B cell (primary cell): ENCODE results near the gene CFAP221. TPM values are rescaled to one million over a fixed set of nuclear protein-coding genes. Genes with fewer than 3 reads are reported as not detected.

Source experiments
- ATAC-seq: fragments of 200-7000 bp; cut with Tn5 transposase; one replicate; pipeline ENCODE4 v1.10.0; 2021; ENCODE audit warnings: low read depth, mild to moderate bottlenecking, moderate number of reproducible peaks, moderate library complexity
- CTCF ChIA-PET: fragments of 350-600 bp; sonication (Branson Sonifier 250); formaldehyde crosslinking; loops from one replicate; lab custom pipeline; 2021; ENCODE audit warnings: antibody characterized with exemption, inconsistent platforms; lab: Charles Lee
- POLR2A ChIA-PET: fragments of 350-600 bp; sonication (Branson Sonifier 250); formaldehyde crosslinking; loops from one replicate; lab custom pipeline; 2021; ENCODE audit warnings: antibody characterized with exemption; lab: Charles Lee
- DNase-seq: peaks from one replicate; pipeline ENCODE4 v3.0.0; 2013
- H2AFZ ChIP-seq: 2 replicates; pipeline ENCODE4 v1.6.1; 2012; ENCODE audit warnings: mild to moderate bottlenecking, low read depth, low read length; ENCODE audit not compliant: insufficient read depth, poor library complexity, severe bottlenecking
- H3K27ac ChIP-seq, 2 donors: 1 replicate in 1 of 2; 2 replicates in 1 of 2; pipeline ENCODE4 v1.5.1; 2012 to 2013; ENCODE audit warnings: low read length in 2 of 2, mild to moderate bottlenecking in 2 of 2, moderate library complexity in 1 of 2
- H3K27me3 ChIP-seq, 4 experiments: fragments of 200-600 bp in 1 of 4; sonication (generic) in 1 of 4; replicated peaks in 1 of 4; 1 replicate in 2 of 4; 2 replicates in 2 of 4; pipeline versions ENCODE4 v1.6.1 to v1.7.0; 2013 to 2016; ENCODE audit warnings: low read length in 3 of 4, mild to moderate bottlenecking in 2 of 4, mixed read lengths in 1 of 4, moderate library complexity in 1 of 4; ENCODE audit not compliant: insufficient read depth in 4 of 4, control insufficient read depth in 3 of 4; ENCODE audit errors: control extremely low read depth in 1 of 4
- H3K36me3 ChIP-seq, 2 experiments: replicated peaks in 1 of 2; 1 replicate in 1 of 2; 2 replicates in 1 of 2; pipeline versions ENCODE4 v1.6.1 to v1.7.1; 2013; ENCODE audit warnings: low read length in 1 of 2; ENCODE audit not compliant: insufficient read depth in 2 of 2, control insufficient read depth in 1 of 2; ENCODE audit errors: control extremely low read depth in 1 of 2, extremely low read depth in 1 of 2
- H3K4me1 ChIP-seq, 2 donors: fragments of 200-600 bp in 1 of 2; sonication (generic) in 1 of 2; 1 replicate in 1 of 2; 2 replicates in 1 of 2; pipeline versions ENCODE4 v1.5.1 to v1.6.1; 2013 to 2017; ENCODE audit warnings: low read length in 2 of 2; ENCODE audit not compliant: control insufficient read depth in 2 of 2, insufficient read depth in 2 of 2
- H3K4me2 ChIP-seq: replicated peaks from 2 replicates; pipeline ENCODE3; 2012; ENCODE audit warnings: mild to moderate bottlenecking, low read depth, low read length; ENCODE audit not compliant: poor library complexity, severe bottlenecking
- H3K4me3 ChIP-seq, 5 experiments: fragments of 200-600 bp in 1 of 5; sonication (generic) in 1 of 5; 1 replicate in 3 of 5; 2 replicates in 2 of 5; pipeline versions ENCODE4 v1.5.1 to v1.7.0; 2011 to 2016; ENCODE audit warnings: low read length in 4 of 5, mild to moderate bottlenecking in 4 of 5, low read depth in 2 of 5, control low read depth in 1 of 5, moderate library complexity in 1 of 5; ENCODE audit not compliant: insufficient read depth in 1 of 5; ENCODE audit errors: control extremely low read depth in 1 of 5, extremely low read depth in 1 of 5
- H3K79me2 ChIP-seq: fragments of 200-600 bp; sonication (generic); one replicate; pipeline ENCODE4 v1.6.0; 2016; ENCODE audit warnings: low read length; ENCODE audit not compliant: control insufficient read depth, insufficient read depth
- H3K9ac ChIP-seq: fragments of 200-600 bp; sonication (generic); 2 replicates; pipeline ENCODE4 v1.6.1; 2017; ENCODE audit warnings: mild to moderate bottlenecking, low read length, moderate library complexity
- H3K9me3 ChIP-seq, 3 donors: one replicate each; pipeline versions ENCODE4 v1.6.1 to v1.7.1; 2013; ENCODE audit warnings: low read length in 2 of 3; ENCODE audit not compliant: control insufficient read depth in 2 of 3, insufficient read depth in 1 of 3; ENCODE audit errors: control extremely low read depth in 1 of 3
- H4K20me1 ChIP-seq: 2 replicates; pipeline ENCODE4 v1.6.0; 2012; ENCODE audit warnings: mild to moderate bottlenecking, low read length; ENCODE audit not compliant: insufficient read depth, control insufficient read depth, poor library complexity, severe bottlenecking
- H3K27ac Mint-ChIP-seq: one replicate; pipeline ENCODE4 v1.8.0; 2021; ENCODE audit warnings: mixed read lengths
- H3K27me3 Mint-ChIP-seq: one replicate; pipeline ENCODE4 v1.8.0; 2021; ENCODE audit warnings: mixed read lengths
- H3K4me1 Mint-ChIP-seq: one replicate; pipeline ENCODE4 v1.8.0; 2021; ENCODE audit warnings: mixed read lengths
- H3K4me3 Mint-ChIP-seq: one replicate; pipeline ENCODE4 v1.8.0; 2021; ENCODE audit warnings: mixed read lengths
- H3K9me3 Mint-ChIP-seq: one replicate; pipeline ENCODE4 v1.8.0; 2022; ENCODE audit warnings: mixed read lengths; ENCODE audit not compliant: insufficient read depth
- CTCF ChIP-seq: fragments of 200-600 bp; IDR thresholded peaks from one replicate; pipeline ENCODE4 v1.8.0; 2022; ENCODE audit warnings: antibody characterized with exemption, mild to moderate bottlenecking
- EZH2 ChIP-seq: IDR thresholded peaks from 2 replicates; pipeline ENCODE4 v1.6.1; 2012; ENCODE audit warnings: borderline replicate concordance, low read depth, mild to moderate bottlenecking, moderate library complexity, low read length; ENCODE audit not compliant: insufficient read depth, poor library complexity, severe bottlenecking
- WGBS: methylation state at CpG from one replicate; pipeline ENCODE4 v1.1.5; 2013; ENCODE audit warnings: missing lambda C conversion rate; ENCODE audit not compliant: insufficient coverage; 5-methylcytosine and 5-hydroxymethylcytosine counted together
- intact Hi-C: fragments of 100-400 bp; cut with micrococcal nuclease; formaldehyde crosslinking; loops from one replicate; pipeline ENCODE4 v1.10.0; 2022
- polyA plus RNA-seq: library from polyadenylated mRNA; depleted of rRNA; stranded (reverse); fragments of >200 nt; gene quantifications from 2 replicates; pipeline ENCODE4 v1.2.3, GENCODE V29; 2012
- total RNA-seq, 2 donors: library from RNA; stranded (reverse); fragments of 120-200 nt in 1 of 2; gene quantifications; 1 replicate in 1 of 2; 2 replicates in 1 of 2; pipeline versions ENCODE4 v1.2.3 to v1.2.4, GENCODE V29; 2013 to 2022

CFAP221 gene
- total and polyA plus RNA-seq, 2 donors (not counting 1 experiment from before 2014, with no cell fraction given), result not detected

GRCh38 chr2:119691651-119692245 is 147.5 kb downstream of the CFAP221 start:
- ATAC-seq (no peak), DNase-seq (no peak)
- H3K27ac Mint-ChIP-seq, result no peak overlapping the region
- Histone ChIP-seq H3K27me3 (peaks cover 0 to 16% (median 6%) of the 10 kb centered on the region in 4 experiments), H4K20me1 (no peaks in the 10 kb centered on the region), H3K9me3 (peaks cover 0 to 3% (median 0%) of the 10 kb centered on the region in 3 donors), H3K4me1 (no peaks in the 10 kb centered on the region), H3K4me2 (no peak overlapping the region), H3K79me2 (no peaks in the 10 kb centered on the region), H3K36me3 (peaks cover 0 to 11% of the 10 kb centered on the region in 2 experiments), H3K27ac (no peak overlapping the region), H3K4me3 (no peak overlapping the region), H3K9ac (no peak overlapping the region), H2AFZ (no peak overlapping the region)
- peaks cover 7% of the 10 kb centered on the region for H3K27me3 Mint-ChIP-seq
- H3K4me3 Mint-ChIP-seq, result no peak overlapping the region
- POLR2A ChIA-PET, result no interaction called here
- CTCF ChIA-PET, result interaction anchor here (1.1 to 1.8 kb wide), 2 partner anchors 11 to 13 kb away, joined by 4 to 7 read pairs; partner anchors contain the start of gene TMEM177
- H3K9me3 Mint-ChIP-seq, result no peaks in the 10 kb centered on the region
- intact Hi-C loops, result no loop called here
- TF ChIP-seq CTCF, result no peak
- no peak for TF ChIP-seq EZH2
- 92% methylated on average over 11 of the region's 12 CpGs for WGBS
- no peaks in the 10 kb centered on the region for H3K4me1 Mint-ChIP-seq

- Histone ChIP-seq H3K79me2 (no peaks in the 10 kb centered on the region), H3K36me3 (peaks cover 0 to 10% of the 10 kb centered on the region in 2 experiments), H3K9me3 (peaks cover 0 to 3% (median 0%) of the 10 kb centered on the region in 3 donors), H4K20me1 (no peaks in the 10 kb centered on the region), H3K27me3 (peaks cover 0 to 16% (median 6%) of the 10 kb centered on the region in 4 experiments), H3K4me2 (no peak overlapping the region), H3K27ac (no peak overlapping the region), H2AFZ (no peak overlapping the region), H3K4me3 (no peak overlapping the region), H3K9ac (no peak overlapping the region), H3K4me1 (no peaks in the 10 kb centered on the region)
- ATAC-seq, result no peak
- intact Hi-C loops, result no loop called here
- POLR2A ChIA-PET, result no interaction called here
- Mint-ChIP-seq H3K4me1 (no peaks in the 10 kb centered on the region), H3K9me3 (no peaks in the 10 kb centered on the region), H3K27me3 (peaks cover 7% of the 10 kb centered on the region), H3K27ac (no peak overlapping the region), H3K4me3 (no peak overlapping the region)
- WGBS, result 96% methylated on average over 7 of the region's 7 CpGs
- CTCF ChIA-PET, result interaction anchor here (1.1 to 1.8 kb wide), 2 partner anchors 11 to 14 kb away, joined by 4 to 7 read pairs; partner anchors contain the start of gene TMEM177
- TF ChIP-seq CTCF (no peak), EZH2 (no peak)
- no peak for DNase-seq
Observed at GRCh38 chr2:119692310-119692709, 148.1 kb downstream of the CFAP221 start.
